HepG2 (cell line): ENCODE data around the gene ABCC1. TPM values are rescaled to one million over a fixed set of nuclear protein-coding genes. Genes with fewer than 3 reads are reported as not detected.

Experiments used
- CCAR2 ChIP-seq: fragments of 200-400 bp; formaldehyde crosslinking; optimal IDR thresholded peaks from 2 replicates; pipeline ENCODE3; 2018; ENCODE audit warnings: low read depth, mild to moderate bottlenecking, low read length, moderate library complexity
- CENPBD1 ChIP-seq: sonication (generic); formaldehyde crosslinking; IDR thresholded peaks from 2 replicates; pipeline ENCODE4 v1.8.0; 2022; ENCODE audit warnings: missing genetic modification reagents, low read depth, mild to moderate bottlenecking, borderline replicate concordance
- FOXK1 ChIP-seq: sonication (generic); formaldehyde crosslinking; IDR thresholded peaks from 2 replicates; pipeline ENCODE4 v1.4.0; 2020; ENCODE audit warnings: low read depth, missing genetic modification reagents, borderline replicate concordance
- GLI4 ChIP-seq: sonication (generic); formaldehyde crosslinking; IDR thresholded peaks from 2 replicates; pipeline ENCODE4 v1.5.1; 2020; ENCODE audit warnings: missing genetic modification reagents, mild to moderate bottlenecking, moderate library complexity, borderline replicate concordance
- HNF4G ChIP-seq, 2 experiments: sonication (generic) in 1 of 2; formaldehyde crosslinking in 1 of 2; IDR thresholded peaks; 2 replicates each; pipeline versions ENCODE4 v1.4.0 to v1.6.1; 2011 to 2020; ENCODE audit warnings: borderline replicate concordance in 2 of 2, low read depth in 2 of 2, mild to moderate bottlenecking in 2 of 2, low read length in 1 of 2, missing genetic modification reagents in 1 of 2, moderate library complexity in 1 of 2
- JUN ChIP-seq: sonication (generic); formaldehyde crosslinking; IDR thresholded peaks from 2 replicates; pipeline ENCODE4 v1.4.0; 2020; ENCODE audit warnings: mild to moderate bottlenecking, missing genetic modification reagents
- KDM3A ChIP-seq: IDR thresholded peaks from 2 replicates; pipeline ENCODE4 v1.6.1; 2018; ENCODE audit warnings: low read depth, missing compliant biosample characterization
- MATR3 ChIP-seq: sonication (generic); formaldehyde crosslinking; IDR thresholded peaks from 2 replicates; pipeline ENCODE4 v1.4.0; 2020; ENCODE audit warnings: missing genetic modification reagents
- MTF2 ChIP-seq: sonication (generic); formaldehyde crosslinking; IDR thresholded peaks from 2 replicates; pipeline ENCODE4 v1.5.0; 2020; ENCODE audit warnings: missing genetic modification reagents, borderline replicate concordance
- MYNN ChIP-seq: sonication (generic); formaldehyde crosslinking; IDR thresholded peaks from 2 replicates; pipeline ENCODE4 v1.4.0; 2020; ENCODE audit warnings: mild to moderate bottlenecking, low read depth, missing genetic modification reagents
- POLR2A ChIP-seq, 2 experiments: IDR thresholded peaks; 2 replicates each; pipeline ENCODE4 v1.6.1; 2011; ENCODE audit warnings: low read depth in 2 of 2, low read length in 2 of 2, mild to moderate bottlenecking in 1 of 2, moderate library complexity in 1 of 2; ENCODE audit not compliant: insufficient read depth in 1 of 2
- POLR2AphosphoS2 ChIP-seq: IDR thresholded peaks from 2 replicates; pipeline ENCODE4 v1.6.1; 2011; ENCODE audit warnings: low read depth, low read length, improper control_type of control experiment
- RNF219 ChIP-seq: sonication (generic); formaldehyde crosslinking; IDR thresholded peaks from 2 replicates; pipeline ENCODE4 v1.5.0; 2020; ENCODE audit warnings: mild to moderate bottlenecking, missing genetic modification reagents
- SCMH1 ChIP-seq: sonication (generic); formaldehyde crosslinking; IDR thresholded peaks from 2 replicates; pipeline ENCODE4 v1.9.0; 2021; ENCODE audit warnings: missing genetic modification reagents, mild to moderate bottlenecking, borderline replicate concordance
- TBX2 ChIP-seq: sonication (generic); formaldehyde crosslinking; IDR thresholded peaks from 2 replicates; pipeline ENCODE4 v1.5.0; 2020; ENCODE audit warnings: missing genetic modification reagents, mild to moderate bottlenecking, borderline replicate concordance
- TFAP4 ChIP-seq: sonication (generic); IDR thresholded peaks from 2 replicates; pipeline ENCODE4 v1.6.1; 2016; ENCODE audit warnings: low read depth, borderline replicate concordance
- TRAFD1 ChIP-seq: sonication (generic); formaldehyde crosslinking; IDR thresholded peaks from 2 replicates; pipeline ENCODE4 v1.5.1; 2020; ENCODE audit warnings: missing genetic modification reagents, mild to moderate bottlenecking, borderline replicate concordance
- ZFYVE20 ChIP-seq: sonication (generic); formaldehyde crosslinking; IDR thresholded peaks from 2 replicates; pipeline ENCODE4 v1.8.0; 2023; ENCODE audit warnings: low read depth, mild to moderate bottlenecking, moderate library complexity, missing genetic modification reagents, borderline replicate concordance
- ZIK1 ChIP-seq: sonication (generic); formaldehyde crosslinking; IDR thresholded peaks from 2 replicates; pipeline ENCODE4 v1.5.0; 2020; ENCODE audit warnings: mild to moderate bottlenecking, low read depth, missing genetic modification reagents, borderline replicate concordance
- ZNF510 ChIP-seq: sonication (generic); formaldehyde crosslinking; IDR thresholded peaks from 2 replicates; pipeline ENCODE4 v1.4.0; 2020; ENCODE audit warnings: low read depth, mild to moderate bottlenecking, missing genetic modification reagents
- ZNF546 ChIP-seq: sonication (generic); formaldehyde crosslinking; conservative IDR thresholded peaks from 2 replicates; pipeline ENCODE4 v1.8.1; 2023; ENCODE audit warnings: mild to moderate bottlenecking, missing genetic modification reagents
- polyA plus RNA-seq, 8 experiments: library from polyadenylated mRNA; depleted of rRNA in 3 of 8; stranded (reverse) in 7 of 8; unstranded in 1 of 8; fragments of >200 nt; fragmentation: Illumina TruSeq in 4 of 8; extraction: Trizol in 4 of 8; gene quantifications; 2 replicates each; pipeline versions ENCODE4 v1.2.1 to v1.2.3, GENCODE V29; 2011 to 2016; ENCODE audit warnings: low read depth in 4 of 8, missing spikeins in 1 of 8, mixed read lengths in 1 of 8; ENCODE audit not compliant: insufficient read depth in 1 of 8
- total RNA-seq, 5 experiments: library from RNA; depleted of rRNA; stranded (reverse); fragments of >200 nt; fragmentation: Illumina TruSeq; extraction: Trizol; gene quantifications; 2 replicates each; pipeline ENCODE4 v1.2.3, GENCODE V29; 2016; ENCODE audit warnings: low read depth in 1 of 5

The ABCC1 gene
- total and polyA plus RNA-seq, 2 of the 13 experiments (the other 11 are each of a cell fraction or from before 2014, with no cell fraction given), result 13.0 to 30.6 TPM

GRCh38 chr16:16158741-16159374, 209.4 kb downstream of the ABCC1 start (continued):
- TF ChIP-seq GLI4 (CRISPR knock-in tag), result no peak
- no peak for TF ChIP-seq CENPBD1
- no peak for TF ChIP-seq CCAR2
- no peak for TF ChIP-seq ZNF510 (CRISPR knock-in tag)
- no peak for TF ChIP-seq TRAFD1 (CRISPR knock-in tag)
- TF ChIP-seq MYNN (CRISPR knock-in tag), result no peak
- TF ChIP-seq HNF4G (IDR thresholded peaks at IDR 0.05; ENCODE audit: borderline replicate concordance, low read depth, low read length), result no peak
- no peak for TF ChIP-seq HNF4G (CRISPR knock-in tag; IDR thresholded peaks at IDR 0.05; ENCODE audit: borderline replicate concordance, low read depth)
- TF ChIP-seq ZIK1 (CRISPR knock-in tag), result peak; percentile 100
- peak; percentile 77; the same call in 1 of the 2 replicates for TF ChIP-seq POLR2AphosphoS2
- no peak for TF ChIP-seq ZNF546 (CRISPR knock-in tag)
- no peak for TF ChIP-seq MATR3 (CRISPR knock-in tag)
- TF ChIP-seq MTF2 (CRISPR knock-in tag), result no peak
- TF ChIP-seq JUN (CRISPR knock-in tag), result no peak
- TF ChIP-seq ZFYVE20, result no peak
- no peak for TF ChIP-seq FOXK1
- TF ChIP-seq RNF219, result no peak
- TF ChIP-seq POLR2A (IDR thresholded peaks at IDR 0.05; ENCODE audit: insufficient read depth in 1 of 2, low read depth in 2 of 2, low read length in 2 of 2), result peak in 1 of 2 experiments; percentile 32; a peak in 1 of 4 replicates
- TF ChIP-seq TFAP4, result no peak
- TF ChIP-seq KDM3A (CRISPR knock-in tag), result no peak
- no peak for TF ChIP-seq TBX2 (CRISPR knock-in tag)
- no peak for TF ChIP-seq SCMH1 (CRISPR knock-in tag)
